NT2/D1 (cell line): ENCODE results near the gene GGTLC2.
"Not testable (repeated sequence)": the region's sequence is repeated elsewhere in the genome, so short reads cannot be mapped to it uniquely, and the experiment has no call there.

Experiments used
- SUZ12 ChIP-seq: IDR thresholded peaks from 2 replicates; pipeline ENCODE4 v1.6.1; 2011; ENCODE audit not compliant: insufficient read length, insufficient read depth; ENCODE audit errors: extremely low read depth
- YY1 ChIP-seq: IDR thresholded peaks from 2 replicates; pipeline ENCODE4 v1.6.1; 2011; ENCODE audit not compliant: insufficient read length, insufficient read depth

DNA sequence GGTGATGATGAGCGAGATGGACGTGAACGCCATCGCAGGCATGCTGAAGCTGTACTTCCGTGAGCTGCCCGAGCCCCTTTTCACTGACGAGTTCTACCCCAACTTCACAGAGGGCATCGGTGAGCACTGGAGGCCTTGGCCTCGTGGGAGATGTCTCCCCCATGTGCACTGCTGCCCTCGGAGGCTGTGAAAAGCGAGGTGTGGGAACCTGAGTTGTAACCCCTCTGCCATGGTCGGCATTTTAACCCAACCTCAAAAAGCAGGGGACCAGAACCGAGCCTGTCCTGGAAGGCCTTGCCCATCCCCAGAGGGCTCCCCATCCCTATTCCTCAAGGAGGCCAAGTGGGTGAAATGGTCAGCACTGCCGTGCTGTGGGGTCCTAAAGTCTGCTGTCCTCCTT, 10.9 kb upstream of the GGTLC2 start:
- TF ChIP-seq YY1, SUZ12: not testable (repeated sequence)
